HG03469 (cell line): ENCODE measurements around the gene RPUSD3.

Experiments
- ATAC-seq: cut with Tn5 transposase; IDR thresholded peaks from one replicate; pipeline ENCODE4 v1.9.1; 2021; ENCODE audit warnings: mild to moderate bottlenecking, moderate library complexity, moderate number of reproducible peaks; ENCODE audit not compliant: unreplicated experiment

The RPUSD3 gene

GRCh38 chr3:9837701-9838582 lies 5.9 kb downstream of the RPUSD3 start:
- no peak for ATAC-seq

GRCh38 chr3:9834520-9835380 lies 9.1 kb downstream of the RPUSD3 start:
- ATAC-seq = no peak

- ATAC-seq = no peak
These were observed 10.7 kb downstream of the RPUSD3 start for GRCh38 chr3:9833078-9833477.

- ATAC-seq = no peak
These were observed 12.6 kb downstream of the RPUSD3 start for GRCh38 chr3:9831253-9831652.

GRCh38 chr3:9828801-9829755 lies 14.7 kb downstream of the RPUSD3 start:
- no peak for ATAC-seq

GRCh38 chr3:9826815-9827573 lies 16.8 kb downstream of the RPUSD3 start:
- ATAC-seq = no peak

- ATAC-seq = no peak
These were observed 18.3 kb downstream of the RPUSD3 start for GRCh38 chr3:9825451-9826040.

- ATAC-seq = no peak
These were observed 22.9 kb downstream of the RPUSD3 start for GRCh38 chr3:9820946-9821345.

- ATAC-seq = no peak
These were observed 23.3 kb downstream of the RPUSD3 start for GRCh38 chr3:9820543-9820942.

- no peak for ATAC-seq
These were observed 25.0 kb downstream of the RPUSD3 start for GRCh38 chr3:9818666-9819335.

GRCh38 chr3:9817436-9817835 lies 26.4 kb downstream of the RPUSD3 start:
- ATAC-seq = no peak

- no peak for ATAC-seq
These were observed 27.8 kb downstream of the RPUSD3 start for GRCh38 chr3:9815986-9816385.

- no peak for ATAC-seq
These were observed 30.8 kb downstream of the RPUSD3 start for GRCh38 chr3:9812870-9813483.

- ATAC-seq = no peak
These were observed 33.0 kb downstream of the RPUSD3 start for GRCh38 chr3:9810846-9811245.

- no peak for ATAC-seq
These were observed 33.4 kb downstream of the RPUSD3 start for GRCh38 chr3:9810433-9810770.

- peak; percentile 31 for ATAC-seq
These were observed 34.0 kb downstream of the RPUSD3 start, which contains the start of gene TTLL3 for GRCh38 chr3:9809615-9810432. TSS of gene TTLL3 (plus strand) at chr3:9810262. CDS start at chr3:9810662, 400 bp downstream.

GRCh38 chr3:9809239-9809614 lies 34.6 kb downstream of the RPUSD3 start:
- ATAC-seq = no peak
